ENCODE results near the gene GXYLT2.

- TF ChIP-seq EZH2 (optimal IDR thresholded peaks at IDR 0.05; ENCODE audit: low read depth, low read length) = no peak
- no peak for TF ChIP-seq CTCF (IDR thresholded peaks at IDR 0.05; ENCODE audit: low read length)
Measured at GRCh38 chr3:72962317-72962716, 74.5 kb downstream of the GXYLT2 start.
